ENCODE results near the gene ATP10B.
"Not testable (repeated sequence)": the region's sequence is repeated elsewhere in the genome, so short reads cannot be mapped to it uniquely, and the experiment has no call there.

ATP10B gene

GRCh38 chr5:160757194-160757593 lies 94.8 kb downstream of the ATP10B start:
- in situ Hi-C loops (cut with MboI; ENCODE audit: low sequenced_read_pairs): no loop called here

- in situ Hi-C loops (cut with MboI; ENCODE audit: low sequenced_read_pairs): no loop called here
These were observed 100.9 kb downstream of the ATP10B start for GRCh38 chr5:160750938-160751657.

DNA sequence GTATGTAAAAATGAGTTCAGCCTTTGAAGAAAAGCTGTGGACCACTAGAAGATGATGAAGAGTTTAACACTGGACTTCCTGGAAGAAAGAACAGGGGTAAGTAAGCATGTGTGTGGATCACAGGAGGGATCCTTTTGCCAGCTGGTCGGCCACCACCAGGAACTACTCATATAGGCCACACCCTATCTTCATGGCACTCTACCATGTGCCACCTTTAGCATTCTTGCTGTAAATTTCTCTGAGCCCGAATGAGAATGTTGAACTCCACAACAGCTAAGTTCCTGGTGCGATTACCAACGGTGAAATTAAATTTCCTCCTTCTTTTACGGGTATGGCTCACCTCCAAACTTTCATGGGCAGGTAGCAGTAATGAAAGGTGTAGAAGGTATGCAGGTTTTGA lies 102.3 kb downstream of the ATP10B start:
- in situ Hi-C loops (cut with MboI; ENCODE audit: low sequenced_read_pairs): no loop called here

DNA sequence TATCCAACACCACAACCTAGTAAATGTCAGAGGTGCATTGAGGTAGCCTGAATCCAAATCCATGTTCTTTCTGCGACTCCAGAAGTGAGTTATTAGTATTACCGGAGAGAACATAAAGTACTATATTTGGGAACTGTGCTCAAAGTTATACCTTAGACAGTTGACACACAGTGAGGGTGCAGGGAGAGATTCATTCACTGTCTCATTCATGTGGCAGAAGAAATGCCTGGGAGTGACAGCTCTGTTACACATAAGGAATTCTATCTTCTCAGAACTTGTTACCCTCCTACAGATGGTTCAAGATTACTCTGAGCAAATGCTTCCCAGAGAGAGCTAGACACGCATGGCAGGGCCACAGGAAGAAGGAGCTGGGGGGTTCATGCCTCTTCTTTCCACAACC lies 103.0 kb downstream of the ATP10B start:
- in situ Hi-C loops (cut with MboI; ENCODE audit: low sequenced_read_pairs): no loop called here

GRCh38 chr5:160747987-160748386 lies 104.0 kb downstream of the ATP10B start:
- in situ Hi-C loops (cut with MboI; ENCODE audit: low sequenced_read_pairs): no loop called here

DNA sequence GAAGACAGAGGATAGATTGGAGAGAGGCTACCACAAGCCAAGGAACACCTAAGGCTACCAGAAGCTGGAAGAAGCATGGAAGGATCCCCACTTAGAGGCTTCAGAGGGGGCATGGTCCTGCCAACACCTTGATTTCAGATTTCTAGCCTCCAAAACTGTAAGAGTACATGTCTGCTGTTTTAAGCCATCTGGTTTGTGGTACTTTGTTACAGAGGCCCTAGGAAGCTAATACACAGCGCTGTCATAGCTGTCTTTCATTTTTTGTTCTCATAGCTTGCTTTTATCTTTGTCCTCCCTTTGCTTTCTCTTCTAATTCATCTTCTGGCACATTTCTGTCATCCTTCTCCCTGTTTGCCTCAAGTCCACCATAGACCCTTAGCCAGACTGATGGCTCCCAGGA lies 104.5 kb downstream of the ATP10B start:
- in situ Hi-C loops (cut with MboI; ENCODE audit: low sequenced_read_pairs): no loop called here

- in situ Hi-C loops (cut with MboI; ENCODE audit: low sequenced_read_pairs): no loop called here
These were observed 107.5 kb downstream of the ATP10B start for GRCh38 chr5:160744268-160745101.

DNA sequence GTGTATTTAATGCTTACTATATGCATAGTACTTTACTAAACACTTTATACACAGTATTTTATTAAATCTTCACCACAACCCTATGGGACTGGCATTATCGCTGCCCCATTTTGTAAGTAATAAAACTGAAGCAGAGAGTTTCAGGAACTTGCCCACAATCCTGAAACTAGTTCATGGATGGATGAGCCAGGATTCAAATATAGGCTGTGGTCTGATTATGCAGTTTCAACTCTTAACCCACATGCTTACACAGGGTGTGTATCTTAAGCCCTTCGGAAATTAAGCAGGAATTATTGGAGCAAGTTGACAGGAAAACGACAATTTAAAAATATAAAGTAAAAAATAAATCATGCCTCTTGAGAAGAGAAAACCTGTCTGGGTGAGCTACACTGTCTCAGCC lies 109.0 kb downstream of the ATP10B start:
- in situ Hi-C loops (cut with MboI; ENCODE audit: low sequenced_read_pairs): no loop called here

- in situ Hi-C loops (cut with MboI; ENCODE audit: low sequenced_read_pairs): no loop called here
These were observed 109.6 kb downstream of the ATP10B start for GRCh38 chr5:160742446-160742845.

- in situ Hi-C loops (cut with MboI; ENCODE audit: low sequenced_read_pairs): no loop called here
These were observed 124.6 kb downstream of the ATP10B start for GRCh38 chr5:160727296-160727997.

- in situ Hi-C loops (cut with MboI; ENCODE audit: low sequenced_read_pairs): no loop called here
These were observed 125.3 kb downstream of the ATP10B start for GRCh38 chr5:160726721-160727120.

DNA sequence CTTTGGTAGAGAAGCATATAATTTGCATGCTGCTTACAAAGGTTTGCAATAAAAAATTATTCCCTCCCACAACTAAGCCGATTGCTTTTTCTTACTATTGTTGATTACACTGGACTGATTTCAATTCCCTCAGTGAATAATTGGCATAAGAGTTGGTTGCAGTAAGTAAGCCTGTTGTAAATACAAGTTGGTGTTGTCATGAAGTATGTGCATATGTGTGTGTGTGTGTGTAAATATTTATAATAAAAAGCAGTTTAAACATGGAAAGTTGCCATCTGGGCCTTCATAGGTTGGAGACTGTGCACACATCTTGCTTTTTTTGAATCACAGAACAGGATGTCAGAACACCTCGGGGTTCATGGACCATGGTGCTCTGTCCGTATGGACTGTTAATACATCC lies 131.2 kb downstream of the ATP10B start:
- in situ Hi-C loops (cut with MboI; ENCODE audit: low sequenced_read_pairs): no loop called here

DNA sequence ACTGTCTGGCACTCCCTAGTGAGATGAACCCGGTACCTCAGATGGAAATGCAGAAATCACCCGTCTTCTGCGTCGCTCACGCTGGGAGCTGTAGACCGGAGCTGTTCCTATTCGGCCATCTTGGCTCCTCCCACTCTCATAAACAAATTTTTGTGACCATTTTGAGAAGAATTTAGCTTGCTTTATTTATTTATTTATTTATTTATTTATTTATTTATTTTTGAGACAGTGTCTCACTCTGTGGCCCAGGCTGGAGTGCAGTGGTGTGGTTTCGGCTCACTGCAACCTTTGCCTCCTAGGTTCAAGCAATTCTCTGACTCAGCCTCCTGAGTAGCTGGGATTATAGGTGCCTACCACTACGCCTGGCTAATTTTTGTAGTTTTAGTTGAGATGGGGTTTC lies 136.5 kb downstream of the ATP10B start:
- in situ Hi-C loops (cut with MboI; ENCODE audit: low sequenced_read_pairs): not testable (repeated sequence)

DNA sequence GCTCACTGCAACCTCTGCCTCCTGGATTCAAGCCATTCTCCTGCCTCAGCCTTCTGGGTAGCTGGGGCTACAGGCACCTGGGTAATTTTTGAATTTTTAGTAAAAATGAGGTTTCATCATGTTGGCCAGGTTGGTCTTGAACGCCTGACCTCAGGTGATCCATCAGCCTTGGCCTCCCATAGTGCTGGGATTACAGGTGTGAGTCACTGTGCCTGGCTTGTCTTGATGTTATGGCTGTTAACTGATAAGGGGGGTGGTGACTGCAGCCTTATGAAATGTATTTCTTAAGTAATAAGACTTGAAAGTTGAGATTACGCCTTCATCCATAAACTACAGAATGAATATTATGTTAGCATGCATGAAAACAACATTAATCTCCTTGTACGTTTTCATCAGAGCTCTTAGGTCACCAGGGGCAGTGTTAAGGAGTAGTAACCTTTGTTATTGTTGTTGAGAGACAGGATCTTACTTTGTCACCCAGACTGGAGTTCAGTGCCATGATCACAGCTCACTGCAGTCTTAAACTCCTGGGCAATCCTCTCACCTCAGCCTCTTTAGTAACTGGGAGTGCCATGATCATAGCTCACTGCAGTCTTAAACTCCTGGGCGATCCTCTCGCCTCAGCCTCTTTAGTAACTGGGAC lies 148.3 kb downstream of the ATP10B start:
- in situ Hi-C loops (cut with MboI; ENCODE audit: low sequenced_read_pairs): no loop called here

DNA sequence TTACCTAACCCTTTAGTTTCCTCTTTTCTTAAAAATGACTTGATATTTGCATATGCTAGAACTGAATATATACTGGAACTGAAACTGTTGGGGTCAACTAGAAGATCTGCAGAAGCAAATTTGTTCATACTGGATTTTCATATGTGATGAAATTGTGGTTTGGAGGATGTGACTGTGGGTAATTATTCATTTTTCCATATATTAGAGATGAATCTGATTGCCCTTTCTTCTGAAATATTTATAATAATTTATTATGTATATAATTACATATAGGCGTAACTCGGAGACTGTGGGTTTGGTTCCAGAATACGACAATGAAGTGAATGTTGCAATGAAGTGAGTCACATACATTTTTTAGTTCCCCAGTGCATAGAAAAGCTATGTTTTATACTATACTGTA lies 149.1 kb downstream of the ATP10B start:
- in situ Hi-C loops (cut with MboI; ENCODE audit: low sequenced_read_pairs): no loop called here

GRCh38 chr5:160702311-160702803 lies 149.7 kb downstream of the ATP10B start:
- in situ Hi-C loops (cut with MboI; ENCODE audit: low sequenced_read_pairs): no loop called here

- in situ Hi-C loops (cut with MboI; ENCODE audit: low sequenced_read_pairs): no loop called here
These were observed 150.6 kb downstream of the ATP10B start for GRCh38 chr5:160701403-160701802.

DNA sequence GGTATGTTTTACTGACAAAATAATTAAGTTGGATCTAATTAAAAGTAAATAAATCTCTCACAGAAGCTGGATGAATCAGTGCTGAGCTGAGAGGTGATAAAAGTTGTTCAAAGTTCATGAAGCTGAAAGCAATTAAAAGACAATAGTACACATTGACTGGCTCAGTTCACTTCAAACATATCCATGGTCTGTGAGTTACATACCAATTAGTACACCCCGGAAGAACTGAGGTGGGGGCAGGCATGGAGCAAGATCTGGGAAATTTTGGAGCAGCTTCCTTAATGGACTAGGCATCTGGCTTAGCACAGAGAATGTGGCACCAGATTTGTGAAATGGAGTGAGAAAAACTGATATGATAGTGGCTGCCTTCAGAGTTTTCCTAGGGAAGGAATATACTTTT lies 152.7 kb downstream of the ATP10B start:
- in situ Hi-C loops (cut with MboI; ENCODE audit: low sequenced_read_pairs): no loop called here

DNA sequence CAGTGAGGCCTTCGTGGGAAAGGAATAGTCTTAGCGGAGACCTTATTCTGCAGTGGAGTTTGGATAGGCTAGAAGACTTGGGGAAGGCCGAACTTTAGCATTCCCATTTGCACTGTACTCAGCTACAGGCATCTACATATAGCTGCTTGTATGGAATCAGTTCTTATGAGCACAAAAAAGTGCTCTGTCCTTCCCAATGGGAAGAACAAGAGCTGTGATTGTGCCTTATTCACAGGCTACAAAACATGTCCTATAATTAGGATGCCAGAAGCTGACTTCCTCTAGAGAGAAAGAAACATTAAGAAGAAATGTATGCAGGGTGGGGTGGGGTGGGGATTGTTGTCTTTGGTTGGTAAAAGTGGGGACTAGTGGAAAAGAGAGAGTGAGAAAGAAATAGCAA lies 154.7 kb downstream of the ATP10B start:
- in situ Hi-C loops (cut with MboI; ENCODE audit: low sequenced_read_pairs): no loop called here

DNA sequence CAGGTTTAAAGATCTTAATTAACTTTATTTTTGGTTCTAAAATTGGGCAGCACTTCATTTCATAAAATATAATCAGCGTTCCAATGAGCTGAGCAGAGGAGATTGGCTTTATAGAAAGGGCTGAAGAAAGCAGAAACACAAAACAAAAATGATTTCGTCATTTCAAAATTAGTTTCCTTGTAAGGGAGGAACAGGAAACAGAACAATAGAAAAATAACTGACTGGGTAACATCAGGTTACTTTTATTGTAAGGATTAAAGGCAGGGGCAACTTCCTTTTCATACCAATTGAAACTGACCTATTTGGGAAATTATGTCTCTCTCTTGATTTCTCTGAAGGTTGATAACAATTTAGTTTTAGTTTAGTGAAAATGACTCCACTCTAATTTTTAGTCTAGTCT lies 157.1 kb downstream of the ATP10B start:
- in situ Hi-C loops (cut with MboI; ENCODE audit: low sequenced_read_pairs): no loop called here

DNA sequence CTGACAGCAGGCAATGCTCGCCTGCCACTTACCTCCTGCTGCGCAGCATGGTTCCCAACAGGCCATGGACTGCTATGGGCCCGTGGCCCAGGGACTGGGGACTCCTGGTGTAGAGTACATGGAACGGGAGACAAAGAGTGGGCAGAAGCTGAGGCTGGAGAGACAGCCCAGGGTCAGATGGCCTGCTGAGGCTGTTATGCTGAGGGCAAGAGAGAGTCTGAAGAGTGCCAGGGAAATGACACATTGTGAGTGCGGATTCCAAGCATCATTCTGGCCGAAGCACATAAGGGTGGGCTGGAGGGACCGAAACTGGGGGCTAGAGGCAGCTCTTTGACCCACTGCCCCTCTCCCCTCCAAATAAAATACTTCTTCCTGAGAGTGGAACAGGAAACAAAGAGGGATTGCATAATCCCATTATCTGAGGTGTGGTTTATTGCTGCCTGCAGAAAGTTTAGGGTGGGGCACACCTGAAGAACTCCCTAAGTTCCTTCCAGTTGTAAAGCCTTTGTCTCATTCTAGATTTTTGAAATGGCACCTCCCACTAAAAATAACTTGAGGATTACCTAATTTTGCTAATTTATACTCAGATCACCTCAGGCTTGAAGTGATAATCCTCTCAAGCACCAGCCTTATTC lies 158.1 kb downstream of the ATP10B start:
- in situ Hi-C loops (cut with MboI; ENCODE audit: low sequenced_read_pairs): no loop called here
